HG03460 (cell line): ENCODE measurements around the gene PLCD3.
"Not testable (repeated sequence)": the region's sequence is repeated elsewhere in the genome, so short reads cannot be mapped to it uniquely, and the experiment has no call there.

Source experiments
- ATAC-seq: cut with Tn5 transposase; IDR thresholded peaks from one replicate; pipeline ENCODE4 v1.9.1; 2021; ENCODE audit not compliant: unreplicated experiment

Gene PLCD3

GRCh38 chr17:45135978-45136791 lies 3.9 kb upstream of the PLCD3 start:
- ATAC-seq: no peak

- peak; percentile 64 for ATAC-seq
Observed at GRCh38 chr17:45135192-45135977, 3.1 kb upstream of the PLCD3 start, which contains the start of gene ACBD4. Gene ACBD4, plus strand, starts transcription at chr17:45135687. Its CDS starts 458 bp downstream, at chr17:45136145.

DNA sequence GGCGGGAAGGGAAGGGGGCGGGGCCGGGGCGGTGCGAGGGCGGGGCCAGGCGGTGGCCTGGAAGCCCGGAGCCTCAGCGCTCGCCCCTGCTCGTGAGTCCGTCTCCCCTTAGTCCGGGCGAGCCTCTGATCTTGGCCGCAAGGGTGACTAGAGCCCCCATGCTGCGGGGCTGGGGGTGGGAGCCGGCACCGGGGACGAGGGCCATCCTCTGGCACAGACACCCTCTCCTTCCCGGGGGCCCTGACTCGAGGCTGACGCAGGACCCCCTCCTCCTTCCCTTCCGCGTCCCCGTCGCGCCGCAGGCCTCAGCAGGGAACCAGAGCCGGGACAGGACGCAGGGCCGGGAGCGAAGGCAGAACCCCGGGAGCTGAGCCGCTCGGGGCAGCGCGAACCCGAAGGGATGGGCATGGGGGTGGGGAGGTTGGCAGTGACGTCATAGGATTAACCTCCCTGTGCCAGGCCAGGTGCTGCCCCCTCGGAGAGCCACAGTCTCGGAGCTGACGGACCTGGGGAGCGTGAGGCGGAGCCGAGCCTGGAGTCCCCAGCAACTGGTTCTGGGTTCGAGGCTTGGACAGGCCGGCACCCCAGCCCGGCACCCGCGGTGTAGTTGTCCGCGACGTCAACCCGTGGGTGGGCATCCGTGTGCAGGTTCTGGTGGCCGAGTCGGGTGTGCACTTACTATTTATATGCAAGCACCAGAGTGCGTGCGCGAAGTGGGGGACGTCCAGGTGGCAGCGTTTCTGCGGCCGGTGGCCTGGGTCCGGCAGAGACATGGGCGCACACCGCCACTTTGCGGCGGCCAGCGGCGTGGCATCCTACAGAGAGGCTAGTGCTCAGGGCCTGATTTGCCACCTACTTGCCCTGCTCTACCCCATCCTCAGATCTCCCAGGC lies 503 bp upstream of the PLCD3 start:
- ATAC-seq: no peak

DNA sequence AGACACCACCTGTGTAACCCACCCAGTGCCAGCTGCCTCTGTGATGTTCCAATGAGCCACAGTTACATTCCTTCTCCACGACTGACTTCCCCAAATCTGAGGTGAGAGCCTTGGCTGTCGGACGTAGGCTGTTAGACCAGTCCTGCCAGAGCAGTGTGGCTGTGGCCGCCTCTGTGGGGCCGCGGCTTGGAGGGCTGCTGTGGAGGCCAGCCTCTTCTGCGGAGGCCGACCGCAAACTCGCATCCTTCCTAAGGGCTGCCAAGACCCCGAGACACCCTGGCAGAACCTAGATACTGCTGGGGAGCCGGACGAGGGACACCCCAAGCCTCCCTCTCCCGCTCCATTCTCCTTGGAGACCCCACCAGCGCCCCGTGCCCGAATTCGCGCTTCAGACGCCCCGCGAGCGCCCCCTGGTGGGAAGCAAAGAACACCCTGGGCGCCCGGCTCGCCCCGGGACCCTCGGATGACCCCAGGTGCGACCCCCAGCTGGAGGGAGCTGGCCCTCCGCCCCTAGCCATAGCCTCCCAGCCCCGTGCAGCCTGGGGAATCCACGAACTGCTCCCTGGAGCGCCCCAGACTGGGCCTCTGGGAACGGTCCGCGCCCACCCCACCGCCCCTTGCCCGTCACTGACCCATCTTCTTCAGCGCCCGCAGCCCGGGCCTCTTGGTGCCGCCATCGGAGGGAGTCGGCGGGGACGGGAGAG lies 547 bp downstream of the PLCD3 start:
- no peak for ATAC-seq

DNA sequence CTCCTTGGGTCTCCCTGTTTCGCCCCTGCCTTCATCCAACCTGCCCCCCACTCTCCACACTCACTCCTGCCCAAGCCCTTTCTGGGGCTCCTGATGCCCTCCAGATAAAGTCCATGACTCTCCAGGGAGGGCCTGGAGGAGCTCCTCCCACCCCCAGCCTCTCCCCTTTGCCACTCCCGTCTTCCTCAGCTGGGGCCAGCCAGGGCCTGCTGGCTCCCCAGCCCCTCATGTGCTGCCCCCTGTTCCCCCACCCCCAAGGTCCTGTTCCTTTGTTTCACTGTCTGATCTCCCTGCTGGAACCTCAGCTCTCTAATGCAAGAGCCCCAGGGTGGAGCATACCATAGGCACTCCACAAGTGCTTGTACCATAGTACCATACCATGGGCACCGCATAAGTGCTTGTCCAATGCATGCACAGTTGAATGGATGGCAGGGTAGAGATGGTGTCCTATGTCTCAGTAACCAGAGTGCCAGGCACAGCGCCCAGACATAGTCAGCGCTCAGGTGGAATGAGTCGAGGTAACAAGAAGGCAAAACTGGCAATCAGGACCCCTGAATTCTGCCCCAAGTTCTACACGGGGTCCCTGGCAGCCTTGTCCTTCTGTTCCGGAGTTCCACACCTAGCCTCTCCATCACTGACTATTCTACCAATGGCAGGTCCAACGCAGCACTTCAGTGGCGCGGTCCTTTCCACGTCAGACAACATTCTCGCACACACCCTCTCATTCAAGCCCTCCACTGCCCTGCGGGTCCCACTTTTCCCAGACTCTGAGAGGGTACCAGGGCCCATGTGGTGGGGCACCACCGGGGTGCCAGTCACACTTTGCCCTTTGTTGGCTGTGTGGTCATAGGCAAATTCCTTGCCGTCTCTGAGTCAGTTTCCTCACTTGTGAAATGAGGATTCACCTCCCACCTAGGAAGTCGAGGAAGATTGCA lies 1.4 kb downstream of the PLCD3 start:
- ATAC-seq: no peak

DNA sequence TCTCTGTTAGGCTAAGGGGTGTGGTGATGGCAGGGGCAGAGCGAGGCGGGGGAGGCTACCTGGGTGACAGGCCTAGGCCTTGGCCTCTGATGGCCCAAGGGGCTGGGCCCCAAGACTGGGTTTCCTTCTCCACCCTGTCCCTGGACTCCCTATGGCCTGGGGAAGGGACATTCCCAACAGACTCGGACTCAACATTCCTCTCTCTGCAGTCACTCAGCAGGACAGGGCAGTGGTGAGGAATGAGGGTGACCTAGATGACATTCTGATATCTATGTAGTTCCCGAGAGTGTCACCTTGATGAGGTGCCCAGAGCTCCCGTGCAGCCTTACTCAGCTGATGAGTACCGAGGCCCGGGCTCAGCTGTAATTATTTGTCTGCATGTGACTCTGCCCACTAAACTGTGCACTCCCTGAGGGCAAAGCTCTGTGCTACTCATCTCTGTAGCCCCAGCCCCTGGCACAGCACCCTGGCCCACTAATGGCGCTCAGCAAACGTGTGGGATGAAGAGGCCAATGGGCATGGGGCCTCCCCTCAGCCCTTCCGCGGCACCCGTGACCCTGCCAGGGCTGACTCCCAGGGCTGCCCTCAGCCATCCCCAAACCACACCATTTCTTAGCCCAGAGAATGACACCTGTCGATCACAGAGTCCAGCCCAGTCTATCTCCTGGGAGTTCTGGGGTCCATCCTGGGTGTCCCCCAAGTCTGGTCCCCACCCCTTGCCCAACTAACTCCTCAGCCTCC lies 2.2 kb downstream of the PLCD3 start:
- ATAC-seq: no peak

DNA sequence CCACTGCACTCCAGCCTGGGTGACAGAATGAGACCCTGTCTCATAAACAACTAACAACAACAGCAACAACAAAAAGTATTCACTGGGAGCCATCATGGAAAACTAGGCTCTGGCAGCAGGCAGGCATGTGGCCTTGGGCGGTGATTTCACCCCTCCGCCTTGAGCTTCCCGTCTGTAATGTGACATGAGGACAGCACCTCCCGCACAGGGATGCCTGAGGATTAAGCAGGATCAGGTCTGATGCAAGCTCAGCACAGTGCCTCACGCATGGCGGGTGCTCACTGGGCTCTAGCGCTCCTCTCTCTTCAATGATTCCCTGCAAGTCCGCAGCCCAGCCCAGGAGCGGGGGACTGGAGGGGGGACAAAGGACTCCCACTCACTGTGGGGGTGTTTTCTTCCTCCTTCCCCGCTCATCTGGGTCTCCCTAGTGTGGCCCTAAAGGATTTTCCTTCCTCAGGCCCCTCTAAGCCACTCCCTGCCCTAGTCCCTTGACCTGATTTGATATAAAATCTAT lies 2.8 kb downstream of the PLCD3 start:
- no peak for ATAC-seq

DNA sequence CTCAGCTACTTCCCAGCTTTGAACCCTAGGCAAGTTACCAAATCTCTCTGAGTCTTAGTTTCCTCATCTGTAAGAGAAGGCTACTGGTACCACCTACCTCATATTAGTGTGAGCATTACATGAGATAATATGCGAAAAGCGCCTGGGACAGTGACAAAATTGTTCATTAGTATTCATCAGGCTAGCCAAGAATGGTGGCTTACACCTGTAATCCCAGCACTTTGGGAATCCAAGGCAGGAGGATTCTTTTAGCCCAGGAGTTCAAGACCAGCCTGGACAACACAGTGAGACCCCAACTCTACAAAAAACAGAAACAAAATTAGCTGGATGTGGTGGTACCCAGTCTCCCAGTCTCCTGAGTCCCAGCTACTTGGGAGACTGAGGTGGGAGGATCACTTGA lies 3.3 kb downstream of the PLCD3 start:
- ATAC-seq: no peak

DNA sequence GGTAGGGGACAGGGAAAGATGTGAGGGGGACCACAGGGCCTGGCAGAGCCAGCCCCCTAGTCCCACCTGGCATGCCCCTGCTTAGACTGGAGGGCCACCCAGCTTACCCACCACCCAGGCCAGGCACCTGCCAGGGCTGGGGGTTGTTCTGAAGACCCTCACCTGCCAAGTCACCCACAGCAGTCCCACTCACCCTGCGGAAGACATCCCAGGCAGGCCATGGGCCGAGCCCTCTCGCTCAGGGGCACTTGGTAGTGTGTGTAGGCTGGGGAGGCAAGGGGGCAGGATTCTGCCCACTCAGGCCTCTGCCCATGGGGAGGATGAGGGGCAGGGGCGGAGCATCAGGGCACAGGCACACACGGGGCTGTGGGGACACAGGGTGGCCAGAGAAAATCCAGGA lies 4.0 kb downstream of the PLCD3 start:
- no peak for ATAC-seq

GRCh38 chr17:45127548-45128300 lies 4.6 kb downstream of the PLCD3 start:
- ATAC-seq: no peak

GRCh38 chr17:45127207-45127547 lies 5.1 kb downstream of the PLCD3 start:
- ATAC-seq: no peak

DNA sequence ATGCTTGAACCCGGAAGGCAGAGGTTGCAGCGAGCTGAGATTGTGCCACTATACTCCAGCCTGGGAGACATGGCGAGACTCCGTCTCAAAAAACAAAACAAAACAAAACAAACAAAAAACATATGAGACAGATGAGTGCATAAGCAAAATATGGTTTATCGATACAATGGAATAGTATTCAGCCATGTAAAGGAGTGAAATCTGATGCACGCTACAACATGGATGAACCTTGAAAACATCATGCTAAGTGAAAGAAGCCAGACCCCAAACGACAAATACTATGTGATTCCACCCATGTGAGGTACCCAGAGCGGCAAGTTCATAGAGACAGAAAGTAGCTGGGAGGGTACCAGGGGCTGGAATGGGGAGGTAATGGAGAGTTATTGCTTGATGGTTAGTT lies 6.8 kb downstream of the PLCD3 start:
- ATAC-seq: no peak

GRCh38 chr17:45124797-45125122 lies 7.6 kb downstream of the PLCD3 start:
- not testable (repeated sequence) for ATAC-seq

- no peak for ATAC-seq
Observed at GRCh38 chr17:45123930-45124796, 8.2 kb downstream of the PLCD3 start.

- ATAC-seq: no peak
Observed at GRCh38 chr17:45123076-45123770, 9.1 kb downstream of the PLCD3 start.

GRCh38 chr17:45121055-45121454 lies 11.3 kb downstream of the PLCD3 start:
- no peak for ATAC-seq

DNA sequence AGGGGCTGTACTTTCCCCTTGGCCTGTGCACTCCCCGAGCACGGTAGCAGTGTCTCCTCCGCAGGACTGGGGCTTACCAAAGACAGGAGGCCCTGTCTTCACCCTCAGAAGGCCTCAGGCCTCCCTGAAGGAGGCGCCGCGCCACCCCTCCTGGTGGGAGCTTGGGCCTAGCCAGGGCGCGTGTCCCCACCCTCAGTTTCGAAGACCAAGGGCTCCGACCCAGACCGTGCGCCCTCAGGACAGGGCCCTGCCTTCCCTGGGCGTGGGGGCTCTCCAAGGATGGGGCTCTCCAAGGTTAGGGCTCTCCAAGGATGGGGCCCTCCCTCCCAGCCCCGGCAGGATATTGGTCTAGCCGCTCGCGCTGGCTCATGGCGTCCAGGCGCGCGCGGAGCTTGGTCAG lies 11.8 kb downstream of the PLCD3 start:
- no peak for ATAC-seq
